GM21737 (cell line): ENCODE measurements around the gene PILRB.
"Not testable (repeated sequence)": the region's sequence is repeated elsewhere in the genome, so short reads cannot be mapped to it uniquely, and the experiment has no call there.

Experiments used
- ATAC-seq: cut with Tn5 transposase; IDR thresholded peaks from one replicate; pipeline ENCODE4 v1.9.1; 2021; ENCODE audit warnings: mild to moderate bottlenecking, moderate library complexity; ENCODE audit not compliant: unreplicated experiment

PILRB gene

GRCh38 chr7:100358027-100358856, at the start of gene PILRB:
Gene PILRB, plus strand, starts transcription at chr7:100358117. Its CDS starts 186 bp downstream, at chr7:100358303.
- ATAC-seq = peak; percentile 50

GRCh38 chr7:100318329-100318728, 39.6 kb upstream of the PILRB start:
- not testable (repeated sequence) for ATAC-seq

GRCh38 chr7:100321648-100322047, 36.3 kb upstream of the PILRB start:
- not testable (repeated sequence) for ATAC-seq

- ATAC-seq = not testable (repeated sequence)
Observed at GRCh38 chr7:100324194-100324593, 33.7 kb upstream of the PILRB start.

- not testable (repeated sequence) for ATAC-seq
Observed at GRCh38 chr7:100325671-100326070, 32.2 kb upstream of the PILRB start.

GRCh38 chr7:100326914-100327313, 31.0 kb upstream of the PILRB start:
- not testable (repeated sequence) for ATAC-seq

GRCh38 chr7:100335566-100336466, 22.1 kb upstream of the PILRB start:
- ATAC-seq = peak; percentile 96

- not testable (repeated sequence) for ATAC-seq
Observed at GRCh38 chr7:100338083-100338696, 19.7 kb upstream of the PILRB start.

GRCh38 chr7:100341286-100341685, 16.6 kb upstream of the PILRB start:
- ATAC-seq = not testable (repeated sequence)

GRCh38 chr7:100342765-100343164, 15.2 kb upstream of the PILRB start:
- ATAC-seq = no peak

GRCh38 chr7:100344124-100344559, 13.8 kb upstream of the PILRB start:
- peak; percentile 3 for ATAC-seq

- ATAC-seq = peak; percentile 78
Observed at GRCh38 chr7:100344560-100345287, 13.2 kb upstream of the PILRB start.

GRCh38 chr7:100345288-100345672, 12.6 kb upstream of the PILRB start:
- ATAC-seq = peak; percentile 17

- no peak for ATAC-seq
Observed at GRCh38 chr7:100346921-100347320, 11.0 kb upstream of the PILRB start.

GRCh38 chr7:100348805-100349204, 9.1 kb upstream of the PILRB start:
- ATAC-seq = no peak

GRCh38 chr7:100349757-100350156, 8.2 kb upstream of the PILRB start:
- no peak for ATAC-seq

- no peak for ATAC-seq
Observed at GRCh38 chr7:100351657-100352058, 6.3 kb upstream of the PILRB start.

- not testable (repeated sequence) for ATAC-seq
Observed at GRCh38 chr7:100352230-100352781, 5.6 kb upstream of the PILRB start.

- ATAC-seq = no peak
Observed at GRCh38 chr7:100352984-100353684, 4.8 kb upstream of the PILRB start.
